GM18526 (cell line): ENCODE results near the gene KCNA2.

Experiments
- POLR2A ChIP-seq: IDR thresholded peaks from 3 replicates; pipeline ENCODE4 v1.6.1; 2011; ENCODE audit not compliant: insufficient read length; ENCODE audit errors: extremely low read depth

KCNA2 gene

DNA sequence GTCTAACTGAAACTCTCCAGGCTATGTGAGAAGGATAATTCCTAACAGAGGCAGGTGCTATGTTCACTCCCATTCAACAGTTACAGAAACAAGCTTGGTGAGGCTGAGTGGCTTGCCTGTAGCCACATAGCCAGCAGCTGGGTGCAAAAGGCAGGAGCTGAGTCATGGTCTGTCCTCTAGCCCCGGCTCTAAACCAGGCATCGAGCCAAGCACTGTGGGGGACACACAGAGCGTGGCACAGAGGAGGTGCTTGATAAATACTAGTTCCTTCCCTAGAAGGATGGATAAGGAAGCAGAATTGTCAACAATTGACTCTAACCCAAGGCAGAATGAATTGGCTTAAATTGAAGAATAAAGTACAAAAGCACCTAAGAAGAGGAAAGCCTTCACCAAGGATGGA lies 10.4 kb upstream of the KCNA2 start:
- TF ChIP-seq POLR2A, result no peak

DNA sequence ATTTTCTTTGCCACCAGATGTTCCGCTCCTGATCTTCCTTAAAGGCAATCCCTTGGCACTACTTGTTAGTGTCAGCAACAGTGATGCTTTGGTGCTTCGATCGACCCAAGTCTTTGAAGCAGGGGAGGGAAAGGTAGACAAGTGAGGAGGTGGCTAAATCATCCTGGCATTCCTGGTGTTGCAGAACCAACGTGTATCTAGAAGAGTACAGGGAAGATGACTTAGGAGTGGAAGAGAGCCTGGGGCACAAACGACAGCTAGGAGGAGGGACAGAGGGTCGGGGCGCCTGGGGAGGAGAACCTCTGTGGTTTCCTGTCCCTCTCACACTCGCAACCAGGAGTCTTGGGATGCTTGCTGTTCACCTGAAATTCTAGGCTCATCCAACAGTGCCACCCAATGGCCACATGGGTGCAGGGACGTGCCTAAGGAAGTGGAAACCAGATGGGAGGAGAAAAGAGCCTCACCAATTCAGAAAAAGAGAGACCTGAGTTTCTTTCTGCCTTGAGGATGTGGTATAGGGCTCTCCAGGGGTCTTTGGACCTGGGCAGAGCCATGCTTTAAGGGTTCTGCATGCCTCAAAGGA lies 9.5 kb upstream of the KCNA2 start:
- no peak for TF ChIP-seq POLR2A

DNA sequence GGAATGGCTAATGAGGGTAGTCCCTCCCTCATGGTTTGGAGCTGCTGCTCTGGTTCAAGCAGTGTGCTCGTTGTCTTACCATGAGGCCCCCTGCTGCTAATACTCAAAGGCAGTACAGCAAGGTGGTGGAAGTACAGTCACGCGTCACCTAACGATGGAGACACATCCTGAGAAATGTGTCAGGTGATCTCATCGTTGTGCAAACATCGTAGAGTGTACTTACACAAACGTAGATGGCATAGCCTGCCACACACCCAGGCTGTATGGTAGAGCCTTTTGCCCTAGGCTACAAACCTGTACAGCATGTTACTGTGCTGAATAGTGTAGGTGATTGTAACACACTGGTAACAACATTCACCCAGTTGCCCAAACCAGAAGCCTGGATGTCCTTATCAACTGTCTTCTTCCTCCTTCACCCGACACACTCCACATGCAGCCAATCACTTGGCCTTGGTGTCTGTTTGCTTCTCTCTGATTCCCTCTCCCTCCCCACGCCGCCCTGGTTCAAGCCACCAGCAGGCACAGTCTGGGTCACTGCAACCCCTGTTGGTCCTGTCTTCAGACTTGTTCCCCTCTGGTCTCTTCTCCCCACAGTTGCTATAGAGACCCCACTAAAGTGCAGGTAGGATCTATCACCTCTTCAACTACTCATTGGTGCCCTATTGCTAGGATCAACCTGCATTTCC lies 6.0 kb upstream of the KCNA2 start:
- TF ChIP-seq POLR2A, result no peak

DNA sequence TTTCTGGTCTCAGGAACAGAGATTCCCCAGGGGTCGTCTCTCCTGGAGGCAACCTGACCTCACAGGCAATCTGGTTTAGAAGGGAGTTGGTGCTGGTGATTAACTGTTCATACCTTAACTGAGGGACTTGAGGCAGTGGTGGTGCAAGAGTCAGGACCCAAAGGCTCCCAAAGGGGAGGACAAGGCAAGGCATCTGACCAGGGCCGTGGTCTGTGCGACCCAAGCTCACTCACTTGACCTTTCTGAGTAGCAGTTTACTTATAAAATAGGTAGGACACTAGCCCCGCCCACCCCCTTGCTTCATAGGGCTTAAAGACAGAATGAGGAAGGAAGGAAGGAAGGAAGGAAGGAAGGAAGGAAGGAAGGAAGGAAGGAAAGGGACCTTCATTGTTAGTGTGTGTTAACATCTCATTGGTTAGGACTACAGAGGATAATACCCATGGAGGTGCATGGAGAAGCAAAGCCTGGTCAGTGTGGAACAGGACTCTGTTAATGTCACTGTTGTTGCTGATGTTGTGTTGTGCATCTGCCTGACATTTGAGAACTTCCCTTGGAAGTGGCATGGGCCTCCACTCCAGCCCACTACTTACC lies 4.6 kb upstream of the KCNA2 start:
- no peak for TF ChIP-seq POLR2A

DNA sequence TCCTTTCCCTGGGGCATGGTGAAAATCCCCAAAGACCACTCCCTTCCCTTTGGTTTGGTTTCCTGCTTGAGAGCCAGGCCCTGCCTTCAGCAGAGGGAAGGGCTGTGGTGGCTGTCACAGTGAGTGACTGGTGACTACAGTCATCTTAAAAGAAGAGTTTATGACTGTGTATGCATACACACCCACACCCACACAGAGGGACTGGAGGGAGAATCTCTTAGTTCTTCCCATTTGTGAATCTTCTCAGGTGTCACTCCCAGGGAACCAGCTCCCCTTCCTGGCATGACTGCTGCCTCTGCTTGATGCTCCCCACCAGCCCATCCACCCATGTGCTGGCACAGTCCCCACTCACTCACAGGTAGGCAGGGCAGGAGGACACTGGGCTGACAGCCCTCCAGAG lies 3.9 kb upstream of the KCNA2 start:
- TF ChIP-seq POLR2A, result no peak

DNA sequence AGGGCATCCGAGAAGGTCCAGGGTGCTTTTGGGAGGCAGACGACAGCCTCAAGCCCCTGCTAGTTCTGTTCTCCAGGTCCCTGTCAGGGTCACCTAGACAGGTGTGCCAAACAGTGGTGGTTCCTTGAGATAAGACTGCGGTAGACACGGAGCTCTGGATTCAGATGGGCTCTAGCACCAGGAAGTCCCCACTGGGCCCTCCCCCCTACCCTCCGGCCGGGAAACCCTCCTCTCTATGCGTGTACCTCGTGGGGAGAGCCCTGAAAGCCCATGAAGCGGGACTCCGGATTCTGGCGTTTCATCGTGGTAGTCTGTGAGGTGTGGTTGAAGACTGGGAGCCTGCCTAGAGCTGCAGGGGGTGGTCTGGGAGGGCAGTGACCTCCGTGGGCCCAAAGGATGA lies 2.1 kb upstream of the KCNA2 start:
- no peak for TF ChIP-seq POLR2A

DNA sequence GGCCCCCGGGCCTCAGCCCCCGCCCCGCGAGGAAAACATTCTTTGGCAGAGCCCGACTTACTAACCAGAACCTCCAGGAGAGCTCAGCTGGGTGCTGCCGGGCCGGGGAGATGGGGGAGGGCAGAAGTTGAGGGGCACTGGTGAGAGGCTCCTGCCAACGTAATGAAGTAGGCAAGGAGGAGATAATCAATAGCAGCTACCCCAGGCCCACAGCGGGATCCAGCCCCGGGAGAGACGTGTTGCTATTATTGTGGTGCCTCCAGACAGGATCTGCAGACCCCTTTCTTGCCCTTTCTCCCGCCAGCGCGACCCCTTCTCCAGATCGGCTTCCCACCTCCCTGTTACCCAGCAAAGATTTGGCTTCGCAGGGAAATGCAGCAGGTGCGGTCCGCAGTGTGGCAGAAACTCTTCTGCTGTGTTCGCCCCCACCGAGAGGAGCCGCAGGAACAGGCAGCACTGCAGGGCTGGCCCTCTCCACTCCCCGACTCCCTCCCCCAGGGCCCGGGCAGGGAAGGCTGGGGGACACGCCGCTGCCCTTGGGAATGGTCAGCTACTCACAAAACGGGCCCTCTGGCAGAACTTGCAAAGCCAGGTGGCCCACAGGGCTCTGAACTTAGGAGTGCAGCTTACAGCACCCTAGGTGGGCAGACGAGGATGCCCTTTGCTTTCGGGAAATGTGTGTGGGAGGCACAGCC lies 1.5 kb upstream of the KCNA2 start:
- no peak for TF ChIP-seq POLR2A

DNA sequence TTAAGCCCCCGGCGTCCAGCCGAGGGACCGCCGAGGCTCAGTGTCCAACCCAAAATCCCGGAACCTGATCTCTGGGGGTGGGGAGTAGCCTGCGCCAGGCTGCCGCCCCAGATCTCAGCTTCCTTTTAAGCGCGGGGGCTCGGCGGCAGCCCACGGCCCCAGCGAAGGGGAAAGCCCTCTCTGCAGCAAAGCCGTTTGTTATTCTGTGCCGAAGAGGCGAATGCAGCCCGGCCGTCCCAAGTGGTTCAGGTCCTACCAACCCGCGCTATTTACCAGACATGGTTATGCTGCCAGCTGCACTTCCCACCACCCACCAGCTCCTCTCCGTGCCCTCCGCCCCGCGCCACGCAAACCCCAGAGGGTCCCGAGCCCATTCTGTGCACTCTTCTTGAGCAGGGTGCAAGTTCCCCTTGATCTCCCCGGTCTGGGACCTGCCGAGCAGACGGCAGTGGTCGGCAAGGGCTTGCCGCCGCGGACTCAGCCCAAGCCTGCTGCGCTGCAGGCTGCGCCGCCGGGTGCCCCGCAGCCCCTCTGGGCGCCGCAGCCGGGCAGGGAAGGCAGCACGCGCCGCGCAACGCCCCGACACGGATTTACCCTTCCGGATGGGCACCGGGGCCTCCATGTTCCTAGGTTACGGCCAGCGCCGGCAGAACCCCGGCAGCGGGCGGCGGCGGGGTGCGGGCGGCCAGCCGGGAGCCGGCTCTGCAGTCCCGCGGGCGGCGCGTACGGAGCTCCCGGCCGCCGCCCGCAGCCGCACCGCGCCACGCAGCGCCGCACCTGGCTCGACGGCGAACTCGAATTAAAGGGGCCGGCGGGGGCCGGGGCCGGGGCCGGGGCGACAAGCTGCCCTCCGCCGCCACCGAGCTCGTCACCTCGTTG lies 738 bp upstream of the KCNA2 start:
- TF ChIP-seq POLR2A, result no peak

DNA sequence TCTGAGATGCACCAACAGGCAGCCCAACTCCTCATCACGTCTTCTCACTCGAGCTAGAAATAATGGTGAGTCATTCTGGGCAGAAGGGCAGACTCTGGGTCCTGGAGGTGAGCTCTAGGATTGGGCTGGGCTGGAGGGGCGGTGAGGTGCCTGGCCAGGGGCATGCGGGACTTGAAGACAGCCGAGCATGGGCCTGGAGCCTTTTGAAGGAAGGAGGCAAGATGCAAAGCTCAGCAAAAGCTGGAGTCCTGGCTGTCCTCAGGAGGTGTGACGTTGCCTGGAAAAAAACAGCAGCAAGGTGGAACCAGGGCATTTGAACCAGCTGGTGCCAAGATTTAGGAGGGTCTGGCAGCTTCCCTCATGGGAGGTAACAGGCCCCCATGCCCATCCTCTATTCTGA lies 712 bp downstream of the KCNA2 start:
- no peak for TF ChIP-seq POLR2A

DNA sequence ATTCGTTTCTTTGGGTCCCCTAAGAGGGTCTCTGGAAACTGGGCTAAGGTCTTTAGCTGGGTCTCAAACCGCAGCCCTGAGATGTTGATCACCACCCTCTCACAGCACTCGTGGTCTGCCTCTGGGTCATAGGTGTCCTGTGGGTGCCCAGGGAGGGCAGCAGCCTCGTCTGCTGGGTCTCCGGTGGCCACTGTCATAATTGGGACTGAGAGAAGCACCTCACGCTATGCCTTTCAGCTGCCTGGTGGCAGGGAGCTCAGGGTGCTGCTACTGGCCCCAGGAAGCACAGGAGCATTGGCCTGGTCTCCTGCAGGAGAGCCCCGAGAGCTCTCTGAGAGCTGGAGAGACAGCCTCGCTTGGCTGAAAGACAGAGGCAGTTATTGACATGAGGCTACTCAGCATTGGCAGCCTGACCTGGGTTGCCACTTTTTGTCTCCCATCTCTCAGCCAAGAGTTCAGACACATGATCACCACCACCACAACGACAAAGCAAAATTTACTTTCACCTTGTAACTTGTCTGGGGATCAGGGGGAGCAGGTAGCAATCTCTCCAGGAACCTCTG lies 1.5 kb downstream of the KCNA2 start:
- TF ChIP-seq POLR2A, result no peak

DNA sequence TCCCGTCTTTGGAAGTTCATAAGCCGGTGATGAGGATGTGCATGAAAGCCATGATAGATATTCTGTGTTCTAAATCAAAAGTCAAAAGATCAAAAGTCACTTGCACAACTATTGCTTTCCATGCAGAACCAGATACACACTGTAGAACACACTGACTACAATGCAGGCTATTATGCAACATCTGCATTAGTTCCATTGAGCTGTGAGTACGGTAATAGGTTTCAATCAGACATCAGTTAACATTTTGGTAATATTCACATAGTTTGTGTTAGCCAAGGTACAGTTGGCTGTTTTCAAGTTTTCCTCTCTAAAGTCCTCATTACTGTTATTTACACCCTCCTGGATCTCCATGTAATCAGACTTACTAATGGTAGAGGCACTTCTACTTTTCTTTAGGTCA lies 3.1 kb downstream of the KCNA2 start:
- no peak for TF ChIP-seq POLR2A

DNA sequence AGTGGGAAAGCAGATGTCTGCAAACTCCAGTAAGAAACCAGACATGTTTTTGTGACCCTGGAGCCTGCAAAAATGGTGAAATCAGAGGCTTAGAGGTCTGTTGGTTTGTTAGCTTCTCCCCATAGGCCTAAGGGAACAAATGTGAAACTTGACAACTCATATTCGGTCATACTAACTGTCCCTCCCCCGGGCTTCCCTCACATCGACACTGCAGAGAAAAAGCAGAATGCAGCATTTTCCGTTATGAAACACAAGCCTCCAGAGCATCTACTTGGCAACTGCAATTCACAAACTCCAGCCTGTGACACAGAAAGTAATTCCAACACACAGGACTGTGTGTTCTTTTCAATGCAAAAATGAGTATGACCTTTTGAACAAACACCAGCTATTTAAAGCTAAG lies 3.7 kb downstream of the KCNA2 start:
- no peak for TF ChIP-seq POLR2A

DNA sequence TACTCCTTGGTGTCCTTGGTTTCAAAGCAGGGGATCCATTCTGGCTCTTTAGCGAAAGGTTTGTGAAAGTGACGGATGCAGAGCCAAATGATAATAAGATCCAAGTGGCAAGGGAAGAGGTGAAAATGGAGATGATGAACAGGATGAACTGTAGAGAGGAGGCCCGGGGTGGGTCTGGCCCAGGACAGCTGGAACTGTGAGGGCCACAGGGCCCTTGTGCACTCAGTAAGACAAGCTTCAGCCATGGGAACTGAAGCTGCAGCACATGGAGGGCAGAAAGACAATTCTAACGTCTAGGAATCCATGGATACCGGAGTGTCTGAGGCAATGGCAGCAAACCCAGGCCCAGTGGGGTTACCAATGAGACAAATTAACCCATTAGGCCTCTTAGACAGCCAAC lies 4.8 kb downstream of the KCNA2 start:
- TF ChIP-seq POLR2A, result no peak

DNA sequence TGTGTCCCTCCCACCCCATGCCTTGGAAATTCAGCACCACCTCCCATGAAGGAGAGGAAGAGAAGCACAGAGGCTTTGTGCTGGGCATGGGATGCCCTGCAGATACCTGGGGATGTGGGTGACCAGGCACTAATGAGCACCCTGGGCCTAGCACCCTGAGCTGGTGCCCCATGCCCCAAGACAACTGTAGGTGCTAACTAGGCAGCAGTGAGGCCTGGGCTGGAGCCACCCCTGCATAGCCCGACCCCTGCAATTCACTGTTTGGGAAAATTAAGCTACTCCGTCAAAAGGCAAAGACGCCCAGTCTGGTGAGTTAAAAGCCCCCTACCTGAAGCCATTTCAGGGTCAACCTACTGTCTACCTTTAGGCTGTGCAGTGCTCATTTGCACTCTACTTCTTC lies 5.4 kb downstream of the KCNA2 start:
- TF ChIP-seq POLR2A, result no peak

DNA sequence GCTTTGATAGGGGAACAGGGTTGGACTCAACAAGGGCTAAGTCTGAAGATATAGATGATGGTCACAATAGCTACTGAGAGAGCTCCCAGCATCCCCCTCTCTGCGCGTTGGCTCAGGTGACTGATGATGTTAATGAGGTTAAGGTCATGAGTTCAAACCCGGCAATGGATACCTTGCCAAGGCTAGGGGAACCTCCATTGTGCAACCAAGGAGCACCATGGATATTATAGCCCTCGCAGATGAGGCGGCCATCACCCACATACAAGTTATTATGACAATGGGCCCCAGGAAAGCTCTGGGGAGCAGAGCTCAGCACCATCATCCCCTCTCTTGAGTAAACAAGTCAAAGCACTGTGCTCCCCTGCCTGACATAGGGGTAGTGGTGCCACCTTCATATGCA lies 8.2 kb downstream of the KCNA2 start:
- TF ChIP-seq POLR2A, result no peak
